HUES48 (cell line): ENCODE measurements around the gene GMPPA.
A peak's percentile ranks its signal among the peaks of the same experiment; 100 is the strongest.

Experiments
- H3K27ac ChIP-seq: one replicate; pipeline ENCODE4 v1.7.0; 2013; ENCODE audit warnings: low read depth, low read length, inconsistent platforms
- H3K27me3 ChIP-seq: 2 replicates; pipeline ENCODE4 v1.6.1; 2013; ENCODE audit warnings: mild to moderate bottlenecking, low read length; ENCODE audit not compliant: control insufficient read depth, insufficient read depth
- H3K36me3 ChIP-seq: 2 replicates; pipeline ENCODE4 v1.6.1; 2013; ENCODE audit warnings: low read length; ENCODE audit not compliant: control insufficient read depth, insufficient read depth
- H3K4me1 ChIP-seq: 2 replicates; pipeline ENCODE4 v1.6.1; 2013; ENCODE audit warnings: mild to moderate bottlenecking, low read length; ENCODE audit not compliant: control insufficient read depth, insufficient read depth
- H3K4me3 ChIP-seq: 2 replicates; pipeline ENCODE4 v1.5.1; 2013; ENCODE audit warnings: mild to moderate bottlenecking, low read depth, low read length
- H3K9ac ChIP-seq: 2 replicates; pipeline ENCODE4 v1.6.1; 2013; ENCODE audit warnings: mild to moderate bottlenecking, low read depth, low read length, moderate library complexity
- H3K9me3 ChIP-seq: 2 replicates; pipeline ENCODE4 v1.6.1; 2013; ENCODE audit warnings: low read length; ENCODE audit not compliant: control insufficient read depth, insufficient read depth

The GMPPA gene

GRCh38 chr2:219543596-219544358 lies 45.1 kb downstream of the GMPPA start, which contains the start of the genes CHPF and TMEM198:
CHPF (minus strand) TSS chr2:219543809; CDS start chr2:219543538, 271 bp downstream.
TMEM198 (plus strand) TSS chr2:219544028; CDS start chr2:219544728, 700 bp downstream.
- H3K9ac ChIP-seq, result peak within 1 kb of the TSS; percentile 71
- no peaks in the 10 kb centered on the region for H3K9me3 ChIP-seq
- H3K27ac ChIP-seq, result peak within 1 kb of the TSS; percentile 85
- H3K4me3 ChIP-seq, result peak within 1 kb of the TSS; percentile 89
- H3K27me3 ChIP-seq, result peaks cover 9% of the 10 kb centered on the region
- peaks cover 33% of the 10 kb centered on the region for H3K36me3 ChIP-seq
- H3K4me1 ChIP-seq, result peaks cover 14% of the 10 kb centered on the region

- Histone ChIP-seq H3K9me3 (no peaks in the 10 kb centered on the region), H3K4me3 (peak overlapping the region; percentile 89), H3K4me1 (peaks cover 11% of the 10 kb centered on the region; the same call in 1 of the 2 replicates), H3K27ac (no peak overlapping the region), H3K36me3 (peaks cover 32% of the 10 kb centered on the region), H3K9ac (peak overlapping the region; percentile 42; the same call in 1 of the 2 replicates), H3K27me3 (peaks cover 9% of the 10 kb centered on the region)
Observed at GRCh38 chr2:219544567-219544966, 45.9 kb downstream of the GMPPA start.

- peaks cover 11% of the 10 kb centered on the region; the same call in 1 of the 2 replicates for H3K4me1 ChIP-seq
- H3K36me3 ChIP-seq, result peaks cover 28% of the 10 kb centered on the region
- no peak overlapping the region for H3K9ac ChIP-seq
- no peak overlapping the region for H3K27ac ChIP-seq
- H3K9me3 ChIP-seq, result no peaks in the 10 kb centered on the region
- H3K4me3 ChIP-seq, result no peak overlapping the region
- H3K27me3 ChIP-seq, result peaks cover 10% of the 10 kb centered on the region
Observed at GRCh38 chr2:219545295-219545942, 46.7 kb downstream of the GMPPA start.

GRCh38 chr2:219545943-219546352 lies 47.3 kb downstream of the GMPPA start:
- no peak overlapping the region for H3K27ac ChIP-seq
- H3K36me3 ChIP-seq, result peaks cover 22% of the 10 kb centered on the region
- no peak overlapping the region for H3K4me3 ChIP-seq
- H3K9me3 ChIP-seq, result no peaks in the 10 kb centered on the region
- H3K4me1 ChIP-seq, result peaks cover 12% of the 10 kb centered on the region; the same call in 1 of the 2 replicates
- peaks cover 13% of the 10 kb centered on the region for H3K27me3 ChIP-seq
- H3K9ac ChIP-seq, result no peak overlapping the region

GRCh38 chr2:219547621-219548020 lies 48.9 kb downstream of the GMPPA start:
- peaks cover 8% of the 10 kb centered on the region for H3K27me3 ChIP-seq
- no peak overlapping the region for H3K27ac ChIP-seq

GRCh38 chr2:219548990-219549389 lies 50.3 kb downstream of the GMPPA start:
- Histone ChIP-seq H3K4me1 (peaks cover 11% of the 10 kb centered on the region), H3K9me3 (no peaks in the 10 kb centered on the region), H3K9ac (no peak overlapping the region), H3K36me3 (peaks cover 17% of the 10 kb centered on the region), H3K27ac (no peak overlapping the region), H3K4me3 (no peak overlapping the region), H3K27me3 (peaks cover 20% of the 10 kb centered on the region)

More at GRCh38 chr2:219547621-219548020, 48.9 kb downstream of the GMPPA start:
- no peak overlapping the region for H3K9ac ChIP-seq
- peaks cover 17% of the 10 kb centered on the region for H3K36me3 ChIP-seq
- H3K4me1 ChIP-seq, result peaks cover 9% of the 10 kb centered on the region; the same call in 1 of the 2 replicates
- no peak overlapping the region for H3K4me3 ChIP-seq
- no peaks in the 10 kb centered on the region for H3K9me3 ChIP-seq

- H3K27me3 ChIP-seq, result peaks cover 21% of the 10 kb centered on the region
- H3K27ac ChIP-seq, result no peak overlapping the region
- no peaks in the 10 kb centered on the region for H3K9me3 ChIP-seq
- H3K4me3 ChIP-seq, result no peak overlapping the region
- H3K4me1 ChIP-seq, result peaks cover 8% of the 10 kb centered on the region
- H3K9ac ChIP-seq, result no peak overlapping the region
- H3K36me3 ChIP-seq, result peaks cover 17% of the 10 kb centered on the region
Observed at GRCh38 chr2:219549619-219550018, 50.9 kb downstream of the GMPPA start.

GRCh38 chr2:219551441-219552381 lies 53.0 kb downstream of the GMPPA start:
- H3K9ac ChIP-seq, result 0 out of 2 replicates have a peak overlapping the region, but pooled peaks have one; percentile 39
- H3K27me3 ChIP-seq, result peaks cover 20% of the 10 kb centered on the region
- peak overlapping the region; percentile 31 for H3K27ac ChIP-seq

GRCh38 chr2:219552382-219553167 lies 53.9 kb downstream of the GMPPA start:
- Histone ChIP-seq H3K9me3 (no peaks in the 10 kb centered on the region), H3K27ac (peak overlapping the region; percentile 57), H3K9ac (no peak overlapping the region; the same call in 1 of the 2 replicates), H3K36me3 (peaks cover 23% of the 10 kb centered on the region), H3K27me3 (peaks cover 20% of the 10 kb centered on the region), H3K4me1 (peaks cover 7% of the 10 kb centered on the region), H3K4me3 (peak overlapping the region; percentile 82)

More at GRCh38 chr2:219551441-219552381, 53.0 kb downstream of the GMPPA start:
- Histone ChIP-seq H3K9me3 (no peaks in the 10 kb centered on the region), H3K4me3 (peak overlapping the region; percentile 82), H3K36me3 (peaks cover 26% of the 10 kb centered on the region), H3K4me1 (peaks cover 7% of the 10 kb centered on the region)

- no peak overlapping the region for H3K27ac ChIP-seq
- H3K36me3 ChIP-seq, result peaks cover 23% of the 10 kb centered on the region
- H3K9me3 ChIP-seq, result no peaks in the 10 kb centered on the region
- H3K27me3 ChIP-seq, result peaks cover 20% of the 10 kb centered on the region
- no peak overlapping the region for H3K9ac ChIP-seq
- peaks cover 7% of the 10 kb centered on the region for H3K4me1 ChIP-seq
- H3K4me3 ChIP-seq, result peak overlapping the region; percentile 82
Observed at GRCh38 chr2:219553168-219553417, 54.4 kb downstream of the GMPPA start.
